ENCODE data around the gene ZNF768. TPM values are rescaled to one million over a fixed set of nuclear protein-coding genes. Genes with fewer than 3 reads are reported as not detected.

The ZNF768 gene
- total RNA-seq, 2 experiments from 2014 or later: 8.3 to 9.2 TPM

- no peaks in the 10 kb centered on the region for H3K9me3 Mint-ChIP-seq
- no peak for TF ChIP-seq CTCF (IDR thresholded peaks at IDR 0.05)
- H3K27me3 Mint-ChIP-seq: no peaks in the 10 kb centered on the region
- peak overlapping the region; percentile 88 for H3K4me3 Mint-ChIP-seq
- ChIA-PET CTCF (interaction anchor here (1.1 to 4.2 kb wide), 12 partner anchors 11 to 128 kb away, joined by 3 to 18 read pairs (median 4); partner anchors contain the start of genes DCTPP1, ZNF688 and ZNF747), POLR2A (interaction anchor here (0.6 to 3.4 kb wide), 11 partner anchors 8 to 574 kb away, joined by 3 to 42 read pairs (median 6); partner anchors contain the start of genes ZNF688, ZNF747 and ZNF785)
- ATAC-seq: no peak
- peak overlapping the region; percentile 94 for H3K27ac Mint-ChIP-seq
- H3K36me3 Mint-ChIP-seq (ENCODE audit: low read depth): peaks cover 32% of the 10 kb centered on the region
- intact Hi-C loops (cut with micrococcal nuclease): loop anchor here (10.0 kb wide), 1 partner anchor 463 kb away; the partner anchor contains the start of genes TBX6 and YPEL3
- peaks cover 47% of the 10 kb centered on the region for H3K4me1 Mint-ChIP-seq (ENCODE audit: low read depth)
- no peak for DNase-seq
Measured at GRCh38 chr16:30557707-30557956, 31.3 kb upstream of the ZNF768 start.

GRCh38 chr16:30556125-30556473 lies 29.7 kb upstream of the ZNF768 start:
- TF ChIP-seq CTCF (IDR thresholded peaks at IDR 0.05): no peak
- DNase-seq (no peak), ATAC-seq (no peak)
- H3K4me3 Mint-ChIP-seq: peak overlapping the region; percentile 88
- CTCF ChIA-PET: interaction anchor here (1.3 to 4.2 kb wide), 2 partner anchors 21 to 29 kb away, joined by 3 to 18 read pairs; partner anchors contain the start of gene ZNF747
- H3K9me3 Mint-ChIP-seq: no peaks in the 10 kb centered on the region
- peak overlapping the region; percentile 60 for H3K27ac Mint-ChIP-seq
- intact Hi-C loops (cut with micrococcal nuclease): loop anchor here (10.0 kb wide), 1 partner anchor 461 kb away; the partner anchor contains the start of genes TBX6 and YPEL3
- H3K36me3 Mint-ChIP-seq (ENCODE audit: low read depth): peaks cover 39% of the 10 kb centered on the region
- peaks cover 55% of the 10 kb centered on the region for H3K4me1 Mint-ChIP-seq (ENCODE audit: low read depth)
- no peaks in the 10 kb centered on the region for H3K27me3 Mint-ChIP-seq
- POLR2A ChIA-PET: interaction anchor here (0.7 to 3.2 kb wide), 3 partner anchors 11 to 1711 kb away, joined by 3 to 42 read pairs (median 6); partner anchors contain the start of gene ZNF747

- H3K36me3 Mint-ChIP-seq (ENCODE audit: low read depth): peaks cover 39% of the 10 kb centered on the region
- CTCF ChIA-PET: no interaction called here
- H3K4me3 Mint-ChIP-seq: peak overlapping the region; percentile 88
Measured at GRCh38 chr16:30555315-30556124, 29.2 kb upstream of the ZNF768 start.

GRCh38 chr16:30554557-30555314 lies 28.4 kb upstream of the ZNF768 start:
- intact Hi-C loops (cut with micrococcal nuclease): loop anchor here (10.0 kb wide), 1 partner anchor 460 kb away; the partner anchor contains the start of genes TBX6 and YPEL3
- Mint-ChIP-seq H3K4me3 (no peak overlapping the region), H3K4me1 (ENCODE audit: low read depth) (peaks cover 58% of the 10 kb centered on the region), H3K27me3 (no peaks in the 10 kb centered on the region), H3K9me3 (no peaks in the 10 kb centered on the region), H3K27ac (peak overlapping the region; percentile 94), H3K36me3 (ENCODE audit: low read depth) (peaks cover 39% of the 10 kb centered on the region)
- no peak for TF ChIP-seq CTCF (IDR thresholded peaks at IDR 0.05)
- no peak for DNase-seq
- ChIA-PET POLR2A (interaction anchor here (1.0 to 1.6 kb wide), 5 partner anchors 16 to 54 kb away, joined by 3 to 10 read pairs (median 4); partner anchors contain the start of gene ZNF747), CTCF (interaction anchor here (1.1 kb wide), 1 partner anchor 13 kb away, joined by 3 read pairs; no protein-coding TSS in a partner anchor)
- no peak for ATAC-seq

More at GRCh38 chr16:30555315-30556124, 29.2 kb upstream of the ZNF768 start:
- H3K9me3 Mint-ChIP-seq: no peaks in the 10 kb centered on the region
- peaks cover 56% of the 10 kb centered on the region for H3K4me1 Mint-ChIP-seq (ENCODE audit: low read depth)
- no peaks in the 10 kb centered on the region for H3K27me3 Mint-ChIP-seq
- DNase-seq (no peak), ATAC-seq (no peak)
- H3K27ac Mint-ChIP-seq: peak overlapping the region; percentile 60
- no peak for TF ChIP-seq CTCF (IDR thresholded peaks at IDR 0.05)
- intact Hi-C loops (cut with micrococcal nuclease): loop anchor here (10.0 kb wide), 1 partner anchor 461 kb away; the partner anchor contains the start of genes TBX6 and YPEL3
- POLR2A ChIA-PET: interaction anchor here (1.0 to 1.6 kb wide), 4 partner anchors 17 to 53 kb away, joined by 3 to 10 read pairs (median 4); partner anchors contain the start of gene ZNF747

Measured in activated CD8-positive, alpha-beta T cell treated with anti-CD3 and anti-CD28 coated beads for 36 hours (primary cell).